Subcutaneous abdominal adipose tissue (tissue), 5 donors: ENCODE data around the gene CHSY1.

ENCODE experiments used
- H3K27ac ChIP-seq: one replicate; pipeline ENCODE4 v1.7.0; 2013; ENCODE audit warnings: low read depth, mild to moderate bottlenecking, inconsistent platforms, low read length, moderate library complexity
- H3K27me3 ChIP-seq, 5 donors: one replicate each; pipeline ENCODE4 v1.7.0; 2013; ENCODE audit warnings: low read length in 5 of 5, inconsistent platforms in 1 of 5; ENCODE audit not compliant: control insufficient read depth in 5 of 5, insufficient read depth in 4 of 5
- H3K36me3 ChIP-seq, 5 donors: one replicate each; pipeline ENCODE4 v1.7.0; 2013; ENCODE audit warnings: low read length in 5 of 5; ENCODE audit not compliant: control insufficient read depth in 5 of 5, insufficient read depth in 5 of 5
- H3K4me1 ChIP-seq, 5 donors: one replicate each; pipeline ENCODE4 v1.7.0; 2013; ENCODE audit warnings: low read length in 5 of 5, mild to moderate bottlenecking in 3 of 5, moderate library complexity in 1 of 5; ENCODE audit not compliant: control insufficient read depth in 5 of 5, insufficient read depth in 5 of 5
- H3K4me3 ChIP-seq, 5 donors: one replicate each; pipeline ENCODE4 v1.7.0; 2013; ENCODE audit warnings: low read length in 5 of 5, low read depth in 1 of 5
- H3K9ac ChIP-seq, 5 donors: one replicate each; pipeline ENCODE4 v1.7.0; 2013; ENCODE audit warnings: low read length in 5 of 5, mild to moderate bottlenecking in 4 of 5, moderate library complexity in 3 of 5
- H3K9me3 ChIP-seq, 5 donors: one replicate each; pipeline ENCODE4 v1.7.0; 2013; ENCODE audit warnings: low read length in 5 of 5; ENCODE audit not compliant: control insufficient read depth in 5 of 5
- donor health status: healthy.
- donor health status: healthy.
- donor health status: healthy.
- donor health status: healthy.
- donor health status: healthy.

The CHSY1 gene

GRCh38 chr15:101244889-101245668 lies 6.8 kb downstream of the CHSY1 start:
- Histone ChIP-seq H3K27ac (no peak overlapping the region), H3K4me1 (peaks cover 4 to 44% (median 26%) of the 10 kb centered on the region in 5 donors), H3K9me3 (no peaks in the 10 kb centered on the region), H3K4me3 (no peak overlapping the region), H3K36me3 (peaks cover 0 to 4% (median 0%) of the 10 kb centered on the region in 5 donors), H3K27me3 (no peaks in the 10 kb centered on the region), H3K9ac (no peak overlapping the region)

GRCh38 chr15:101244036-101244781 lies 7.6 kb downstream of the CHSY1 start:
- Histone ChIP-seq H3K27ac (no peak overlapping the region), H3K9ac (no peak overlapping the region), H3K27me3 (no peaks in the 10 kb centered on the region), H3K4me1 (peaks cover 0 to 43% (median 26%) of the 10 kb centered on the region in 5 donors), H3K36me3 (peaks cover 0 to 4% (median 0%) of the 10 kb centered on the region in 5 donors), H3K9me3 (no peaks in the 10 kb centered on the region), H3K4me3 (no peak overlapping the region)

GRCh38 chr15:101243420-101243819 lies 8.4 kb downstream of the CHSY1 start:
- Histone ChIP-seq H3K9me3 (no peaks in the 10 kb centered on the region), H3K27me3 (no peaks in the 10 kb centered on the region), H3K4me1 (peaks cover 0 to 41% (median 28%) of the 10 kb centered on the region in 5 donors), H3K36me3 (peaks cover 0 to 4% (median 0%) of the 10 kb centered on the region in 5 donors), H3K27ac (no peak overlapping the region), H3K4me3 (no peak overlapping the region), H3K9ac (no peak overlapping the region)

- Histone ChIP-seq H3K4me1 (peaks cover 0 to 36% (median 28%) of the 10 kb centered on the region in 5 donors), H3K9me3 (no peaks in the 10 kb centered on the region), H3K36me3 (peaks cover 0 to 2% (median 0%) of the 10 kb centered on the region in 5 donors), H3K4me3 (no peak overlapping the region), H3K27ac (no peak overlapping the region), H3K27me3 (no peaks in the 10 kb centered on the region), H3K9ac (no peak overlapping the region)
These were observed 8.9 kb downstream of the CHSY1 start for GRCh38 chr15:101242999-101243336.

- peaks cover 0 to 2% (median 0%) of the 10 kb centered on the region in 5 donors for H3K36me3 ChIP-seq
- H3K4me3 ChIP-seq, result no peak overlapping the region
- H3K27me3 ChIP-seq, result no peaks in the 10 kb centered on the region
- H3K4me1 ChIP-seq, result peaks cover 0 to 33% (median 28%) of the 10 kb centered on the region in 5 donors
- H3K9me3 ChIP-seq, result no peaks in the 10 kb centered on the region
- H3K9ac ChIP-seq, result no peak overlapping the region
- H3K27ac ChIP-seq, result no peak overlapping the region
These were observed 9.5 kb downstream of the CHSY1 start for GRCh38 chr15:101242160-101242998.

GRCh38 chr15:101240358-101240757 lies 11.5 kb downstream of the CHSY1 start:
- no peak overlapping the region for H3K4me3 ChIP-seq
- H3K4me1 ChIP-seq, result peaks cover 2 to 31% (median 27%) of the 10 kb centered on the region in 5 donors
- no peaks in the 10 kb centered on the region for H3K9me3 ChIP-seq
- no peaks in the 10 kb centered on the region for H3K27me3 ChIP-seq
- H3K27ac ChIP-seq, result no peak overlapping the region
- H3K9ac ChIP-seq, result no peak overlapping the region
- peaks cover 0 to 3% (median 0%) of the 10 kb centered on the region in 5 donors for H3K36me3 ChIP-seq

GRCh38 chr15:101239724-101240136 lies 12.1 kb downstream of the CHSY1 start:
- Histone ChIP-seq H3K4me1 (peaks cover 2 to 31% (median 27%) of the 10 kb centered on the region in 5 donors), H3K9ac (no peak overlapping the region), H3K9me3 (no peaks in the 10 kb centered on the region), H3K27ac (no peak overlapping the region), H3K27me3 (no peaks in the 10 kb centered on the region), H3K36me3 (peaks cover 0 to 9% (median 5%) of the 10 kb centered on the region in 5 donors), H3K4me3 (no peak overlapping the region)

GRCh38 chr15:101237251-101237650 lies 14.6 kb downstream of the CHSY1 start:
- no peak overlapping the region for H3K4me3 ChIP-seq
- H3K27ac ChIP-seq, result no peak overlapping the region
- no peaks in the 10 kb centered on the region for H3K9me3 ChIP-seq
- peaks cover 0 to 24% (median 9%) of the 10 kb centered on the region in 5 donors for H3K36me3 ChIP-seq
- H3K9ac ChIP-seq, result no peak overlapping the region
- no peaks in the 10 kb centered on the region for H3K27me3 ChIP-seq
- H3K4me1 ChIP-seq, result peaks cover 2 to 22% (median 15%) of the 10 kb centered on the region in 5 donors

- Histone ChIP-seq H3K36me3 (peaks cover 0 to 26% (median 9%) of the 10 kb centered on the region in 5 donors), H3K27me3 (no peaks in the 10 kb centered on the region), H3K4me3 (no peak overlapping the region), H3K27ac (no peak overlapping the region), H3K9me3 (peaks cover 0 to 5% (median 0%) of the 10 kb centered on the region in 5 donors), H3K4me1 (peaks cover 2 to 10% (median 4%) of the 10 kb centered on the region in 5 donors), H3K9ac (no peak overlapping the region)
These were observed 18.1 kb downstream of the CHSY1 start for GRCh38 chr15:101233651-101234280.
